HG03521 (cell line): ENCODE data around the gene MSH6.

Experiments
- ATAC-seq: cut with Tn5 transposase; IDR thresholded peaks from one replicate; pipeline ENCODE4 v1.9.1; 2021; ENCODE audit warnings: mild to moderate bottlenecking, moderate library complexity; ENCODE audit not compliant: unreplicated experiment

Gene MSH6

GRCh38 chr2:47783486-47784351 lies 774 bp downstream of the MSH6 start:
- ATAC-seq, result peak; percentile 19

- ATAC-seq, result no peak
These were observed 1.5 kb downstream of the MSH6 start for GRCh38 chr2:47784352-47784851.

GRCh38 chr2:47785986-47786385 lies 3.0 kb downstream of the MSH6 start:
- no peak for ATAC-seq

DNA sequence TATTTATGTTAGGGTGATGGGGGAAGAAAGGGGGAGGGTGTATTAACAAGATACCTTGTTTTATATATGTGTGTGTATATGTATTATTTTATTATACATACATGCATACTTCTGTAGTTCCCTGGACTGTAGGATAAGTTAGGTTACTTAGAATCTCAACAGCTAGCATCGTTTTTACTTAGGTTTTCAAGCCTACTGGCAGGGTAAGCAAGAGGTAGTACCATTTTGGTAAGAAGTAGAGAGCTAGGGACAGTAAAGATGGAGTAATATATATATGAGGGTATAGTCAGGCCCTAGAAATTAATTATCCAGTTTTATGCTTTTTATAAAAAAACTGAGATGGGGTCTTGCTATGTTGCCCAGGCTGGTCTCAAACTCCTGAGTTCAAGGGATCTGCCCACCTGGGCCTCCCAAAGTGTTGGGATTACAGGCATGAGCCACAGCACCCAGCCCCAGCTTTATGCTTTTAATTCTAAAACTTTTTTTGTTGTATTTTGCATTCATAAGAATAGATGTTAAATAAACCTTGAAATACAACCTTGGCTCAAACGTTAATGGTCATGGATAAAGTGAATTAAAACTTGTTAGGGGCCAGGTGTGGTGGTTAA lies 13.2 kb downstream of the MSH6 start:
- no peak for ATAC-seq

GRCh38 chr2:47798631-47799030 lies 15.7 kb downstream of the MSH6 start:
- ATAC-seq, result no peak

DNA sequence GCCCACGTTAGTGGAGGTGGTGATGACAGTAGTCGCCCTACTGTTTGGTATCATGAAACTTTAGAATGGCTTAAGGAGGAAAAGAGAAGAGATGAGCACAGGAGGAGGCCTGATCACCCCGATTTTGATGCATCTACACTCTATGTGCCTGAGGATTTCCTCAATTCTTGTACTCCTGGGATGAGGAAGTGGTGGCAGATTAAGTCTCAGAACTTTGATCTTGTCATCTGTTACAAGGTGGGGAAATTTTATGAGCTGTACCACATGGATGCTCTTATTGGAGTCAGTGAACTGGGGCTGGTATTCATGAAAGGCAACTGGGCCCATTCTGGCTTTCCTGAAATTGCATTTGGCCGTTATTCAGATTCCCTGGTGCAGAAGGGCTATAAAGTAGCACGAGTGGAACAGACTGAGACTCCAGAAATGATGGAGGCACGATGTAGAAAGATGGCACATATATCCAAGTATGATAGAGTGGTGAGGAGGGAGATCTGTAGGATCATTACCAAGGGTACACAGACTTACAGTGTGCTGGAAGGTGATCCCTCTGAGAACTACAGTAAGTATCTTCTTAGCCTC lies 16.2 kb downstream of the MSH6 start:
- no peak for ATAC-seq

GRCh38 chr2:47801118-47801517 lies 18.2 kb downstream of the MSH6 start:
- ATAC-seq, result no peak

GRCh38 chr2:47803363-47803762 lies 20.4 kb downstream of the MSH6 start:
- no peak for ATAC-seq

GRCh38 chr2:47803770-47804169 lies 20.8 kb downstream of the MSH6 start:
- ATAC-seq, result no peak

DNA sequence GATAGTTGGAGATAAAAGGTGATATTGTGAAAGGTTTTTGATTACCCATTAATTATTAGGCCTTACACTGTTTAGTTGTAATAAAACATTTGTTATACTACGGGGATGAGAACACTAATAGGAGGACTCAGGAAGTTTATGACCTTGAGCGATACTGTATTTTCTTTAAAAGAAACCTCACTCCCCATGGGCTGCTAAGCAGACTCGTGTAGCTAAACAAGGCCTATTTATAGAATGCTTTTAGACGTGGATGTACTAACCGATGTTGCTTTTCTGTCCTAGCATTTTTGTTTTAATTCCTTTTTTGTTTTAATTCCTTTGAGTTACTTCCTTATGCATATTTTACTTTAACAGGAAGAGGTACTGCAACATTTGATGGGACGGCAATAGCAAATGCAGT lies 22.9 kb downstream of the MSH6 start:
- no peak for ATAC-seq

DNA sequence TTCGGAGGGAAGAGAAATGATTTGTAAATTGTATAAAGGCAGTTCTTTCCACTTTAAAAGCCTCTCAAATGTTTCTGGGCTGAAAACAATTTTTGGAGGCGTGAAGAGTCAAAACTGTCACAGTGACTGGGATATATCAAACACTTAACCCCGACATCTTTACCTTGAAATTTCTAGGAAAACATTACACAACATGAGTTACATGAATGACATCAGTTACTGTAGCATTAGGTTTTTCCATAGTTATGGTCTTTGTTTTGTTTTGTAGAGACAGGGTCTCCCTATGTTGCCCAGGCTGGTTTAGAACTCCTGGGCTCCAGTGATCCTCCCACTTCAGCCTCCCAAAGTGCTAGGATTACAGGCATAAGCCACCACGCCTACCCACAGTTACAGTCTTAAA lies 25.7 kb downstream of the MSH6 start:
- ATAC-seq, result no peak

DNA sequence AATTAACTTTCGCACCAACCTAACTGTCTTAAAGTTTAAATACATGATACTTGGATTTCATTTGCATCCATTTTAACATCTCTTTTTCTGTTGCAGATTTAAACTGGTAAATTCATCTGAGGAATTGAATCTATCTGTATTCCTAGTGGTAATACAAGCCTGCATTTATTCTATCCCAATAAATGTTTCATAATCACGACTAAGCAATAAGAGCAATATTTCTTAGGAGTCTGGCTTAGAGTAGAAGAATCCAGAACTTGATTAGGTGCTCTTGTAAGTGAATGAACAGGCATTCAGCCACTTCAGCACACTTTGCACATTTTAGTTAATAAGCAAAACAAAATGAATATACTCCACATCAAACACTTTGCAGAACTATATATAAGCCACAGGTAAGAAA lies 27.0 kb downstream of the MSH6 start:
- ATAC-seq, result no peak

DNA sequence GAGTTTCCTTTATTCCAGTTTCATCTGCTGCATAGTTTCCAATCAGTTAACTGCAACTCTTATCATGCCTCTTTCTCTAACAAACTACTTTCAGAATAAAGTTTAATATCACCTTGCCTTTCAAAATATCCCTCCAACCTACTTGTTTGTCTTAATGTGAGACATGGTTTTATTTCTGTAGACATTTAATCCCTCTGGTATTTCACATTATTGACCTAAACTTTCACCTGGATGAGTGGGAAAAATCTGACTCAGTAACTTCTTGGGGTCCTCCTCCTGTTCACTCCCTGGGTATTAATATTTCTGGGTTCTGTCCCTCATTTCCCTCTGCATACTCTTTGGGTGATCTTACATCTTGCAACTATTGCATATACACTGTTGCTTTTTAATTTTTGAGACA lies 27.9 kb downstream of the MSH6 start:
- no peak for ATAC-seq

DNA sequence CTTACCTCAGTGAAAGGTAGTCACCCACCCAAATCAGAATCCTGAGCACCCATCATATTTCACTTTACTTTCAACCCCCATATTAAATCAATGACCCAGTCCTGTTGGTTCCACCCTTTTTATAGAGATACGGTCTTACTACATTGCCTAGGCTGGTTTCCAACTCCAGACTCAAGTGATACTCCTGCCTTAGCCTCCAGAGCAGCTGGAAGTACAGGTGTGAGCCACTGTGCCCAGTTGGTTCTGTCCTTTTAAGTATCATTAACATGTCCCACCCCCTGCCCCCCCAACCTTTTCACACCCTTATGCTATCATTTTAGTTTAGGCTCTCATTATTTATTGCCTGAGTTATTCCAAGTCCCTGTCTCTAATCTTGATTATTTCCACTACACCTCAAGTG lies 28.7 kb downstream of the MSH6 start:
- ATAC-seq, result no peak

DNA sequence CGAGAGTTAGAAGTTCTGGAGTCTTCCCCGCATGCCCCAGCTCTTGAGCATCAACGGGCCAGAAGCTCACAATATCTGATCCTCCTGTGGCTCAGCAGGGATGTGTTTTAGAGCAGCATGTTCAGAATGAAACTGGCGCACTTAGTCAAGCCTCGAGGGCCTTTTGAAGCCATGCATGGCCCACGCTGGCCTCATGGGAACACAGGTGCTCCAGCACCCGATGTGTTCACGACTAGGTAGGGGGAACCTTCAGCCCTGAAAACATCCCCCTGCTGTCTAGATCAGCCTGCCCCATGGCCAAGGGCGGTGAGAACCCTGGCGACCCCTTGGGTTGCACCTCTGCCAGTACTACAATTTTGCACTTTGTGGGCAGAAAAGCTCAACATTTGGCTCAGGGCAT lies 32.8 kb downstream of the MSH6 start:
- no peak for ATAC-seq

- no peak for ATAC-seq
These were observed 35.8 kb downstream of the MSH6 start for GRCh38 chr2:47818777-47819176.

DNA sequence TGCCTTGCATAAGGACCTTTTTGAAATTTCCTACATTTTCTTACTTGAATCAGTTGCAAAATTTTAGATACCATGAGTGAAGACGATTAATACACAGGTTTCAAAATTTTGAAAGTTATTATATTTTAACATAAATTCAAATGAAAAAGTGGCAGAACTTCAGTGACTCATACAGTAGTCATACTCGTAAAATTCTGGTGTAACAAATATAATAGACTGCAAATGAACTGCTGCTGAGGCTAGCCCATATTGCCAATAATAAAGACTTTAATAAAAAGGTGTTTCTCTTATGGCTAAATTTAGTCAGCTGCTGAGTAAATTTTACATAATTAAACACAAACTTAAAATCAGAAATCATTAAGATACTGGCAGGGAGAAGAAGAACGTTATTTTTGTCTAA lies 36.9 kb downstream of the MSH6 start:
- ATAC-seq, result no peak

- ATAC-seq, result no peak
These were observed 39.6 kb downstream of the MSH6 start for GRCh38 chr2:47822518-47822917.

DNA sequence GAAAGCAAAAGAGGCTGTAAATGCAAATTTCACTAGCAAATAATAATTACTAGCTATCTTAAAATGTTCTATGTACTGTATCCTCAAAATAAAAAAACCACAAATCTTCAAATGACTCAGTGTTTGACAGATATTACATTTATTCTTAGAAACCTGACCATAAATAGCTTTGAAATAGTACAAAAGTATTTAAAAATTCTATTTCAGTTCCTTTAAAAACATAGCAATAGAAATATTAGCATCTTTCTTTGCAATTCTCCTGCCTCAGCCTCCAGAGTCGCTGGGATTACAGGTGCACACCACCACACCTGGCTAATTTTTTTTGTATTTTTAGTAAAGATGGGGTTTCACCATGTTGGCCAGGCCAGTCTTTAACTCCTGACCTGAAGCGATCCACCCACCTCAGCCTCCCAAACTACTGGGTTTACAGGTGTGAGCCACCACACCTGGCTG lies 50.6 kb downstream of the MSH6 start:
- peak; percentile 79 for ATAC-seq

DNA sequence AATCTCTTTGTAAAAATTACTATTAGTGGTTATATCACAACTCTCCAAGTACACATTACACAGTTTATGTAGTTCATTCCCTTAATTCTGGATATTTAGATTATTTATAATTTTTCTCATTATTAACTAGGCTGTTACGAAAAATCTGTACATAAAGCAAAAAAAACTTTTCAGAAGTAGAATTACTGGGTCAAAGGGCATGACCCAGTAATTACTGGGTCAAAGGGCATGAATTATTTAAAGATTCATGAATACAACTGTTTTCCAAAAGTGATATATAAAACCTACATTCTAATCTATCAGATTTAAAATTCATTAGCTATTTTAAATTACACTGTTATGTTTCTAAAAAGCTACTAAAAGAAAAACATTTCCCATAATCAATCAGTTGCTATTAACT lies 55.3 kb downstream of the MSH6 start:
- no peak for ATAC-seq

DNA sequence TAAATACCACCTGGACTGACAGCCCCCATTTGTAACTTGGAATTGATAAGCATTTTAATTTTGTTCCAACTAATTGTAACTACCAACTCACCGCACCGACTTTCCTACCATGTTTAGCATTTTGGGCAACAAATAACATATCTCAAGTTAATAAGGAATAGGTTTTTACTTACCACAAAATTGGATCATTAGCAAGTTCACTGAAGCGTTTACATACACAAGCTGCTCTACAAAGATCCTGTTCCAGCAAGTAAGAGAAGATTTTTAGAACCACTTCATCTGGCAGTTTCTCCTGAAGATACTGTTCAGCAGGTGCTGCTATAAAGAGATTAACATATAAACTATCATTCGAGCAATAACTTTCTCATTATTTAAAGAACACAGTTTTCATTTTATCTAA lies 55.7 kb downstream of the MSH6 start:
- no peak for ATAC-seq

DNA sequence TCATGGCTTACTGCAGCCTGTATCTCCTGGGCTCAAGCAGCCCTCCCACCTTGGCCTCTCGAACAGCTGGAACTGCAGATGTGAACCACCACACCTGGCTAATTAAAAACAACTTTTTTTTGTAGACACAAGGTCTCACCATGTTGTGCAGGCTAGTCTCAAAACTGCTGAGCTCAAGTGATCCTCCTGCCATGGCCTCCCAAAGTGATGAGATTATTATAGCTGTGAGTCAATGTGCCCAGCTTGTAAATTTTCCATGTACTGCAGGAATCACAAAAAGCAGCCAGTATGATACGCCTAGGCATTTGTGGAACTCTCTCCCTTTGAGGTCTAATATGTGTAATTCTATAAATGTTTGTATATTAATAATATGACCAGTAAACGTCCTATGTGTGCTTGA lies 59.9 kb downstream of the MSH6 start:
- no peak for ATAC-seq
